ENCODE results near the gene KMO. TPM values are rescaled to one million over a fixed set of nuclear protein-coding genes. Genes with fewer than 3 reads are reported as not detected.

Gene KMO
- total and polyA plus RNA-seq, 2 experiments from 2014 or later, result 0.05 TPM; not detected in 1

DNA sequence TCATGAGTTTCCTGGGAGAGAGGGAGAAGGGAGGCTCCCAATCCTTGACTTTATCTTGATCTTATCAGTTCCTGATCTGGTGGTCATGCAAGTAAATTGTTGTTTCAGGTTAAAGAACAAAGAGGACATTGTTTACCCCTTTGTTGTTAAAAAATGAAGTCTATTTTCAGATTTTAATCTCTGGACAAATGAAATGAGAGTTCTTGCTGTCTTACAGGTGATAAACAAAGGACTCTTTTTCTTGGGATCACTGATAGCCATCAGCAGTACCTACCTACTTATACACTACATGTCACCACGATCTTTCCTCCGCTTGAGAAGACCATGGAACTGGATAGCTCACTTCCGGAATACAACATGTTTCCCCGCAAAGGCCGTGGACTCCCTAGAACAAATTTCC is 59.6 kb downstream of the KMO start:
- no peaks in the 10 kb centered on the region for H3K27me3 ChIP-seq (ENCODE audit: insufficient read depth)
- H3K4me1 Mint-ChIP-seq, result peaks cover 5% of the 10 kb centered on the region; the same call in 2 of the 3 replicates
- no peaks in the 10 kb centered on the region for H3K27me3 Mint-ChIP-seq (ENCODE audit: insufficient read depth, low read depth, poor library complexity)
- no peaks in the 10 kb centered on the region for H3K36me3 ChIP-seq (ENCODE audit: insufficient read depth)
- H3K27ac Mint-ChIP-seq, result no peak overlapping the region
- no peaks in the 10 kb centered on the region for H3F3A ChIP-seq (replicated peaks; ENCODE audit: low read depth)
- DNase-seq (ENCODE audit: low spot score) (no peak), ATAC-seq (no peak)
- H3K9me3 Mint-ChIP-seq, result no peaks in the 10 kb centered on the region
- no peak overlapping the region for H3K4me2 ChIP-seq
- H3K36me3 Mint-ChIP-seq (ENCODE audit: low read depth), result no peaks in the 10 kb centered on the region
- no peak overlapping the region for H3K4me3 Mint-ChIP-seq
- H3K27ac ChIP-seq (ENCODE audit: low read depth), result no peak overlapping the region
- H3K79me2 ChIP-seq (replicated peaks; ENCODE audit: insufficient read depth), result no peaks in the 10 kb centered on the region
- H3K9me2 ChIP-seq (ENCODE audit: insufficient read depth), result no peaks in the 10 kb centered on the region
- TF ChIP-seq, protein P1, sequence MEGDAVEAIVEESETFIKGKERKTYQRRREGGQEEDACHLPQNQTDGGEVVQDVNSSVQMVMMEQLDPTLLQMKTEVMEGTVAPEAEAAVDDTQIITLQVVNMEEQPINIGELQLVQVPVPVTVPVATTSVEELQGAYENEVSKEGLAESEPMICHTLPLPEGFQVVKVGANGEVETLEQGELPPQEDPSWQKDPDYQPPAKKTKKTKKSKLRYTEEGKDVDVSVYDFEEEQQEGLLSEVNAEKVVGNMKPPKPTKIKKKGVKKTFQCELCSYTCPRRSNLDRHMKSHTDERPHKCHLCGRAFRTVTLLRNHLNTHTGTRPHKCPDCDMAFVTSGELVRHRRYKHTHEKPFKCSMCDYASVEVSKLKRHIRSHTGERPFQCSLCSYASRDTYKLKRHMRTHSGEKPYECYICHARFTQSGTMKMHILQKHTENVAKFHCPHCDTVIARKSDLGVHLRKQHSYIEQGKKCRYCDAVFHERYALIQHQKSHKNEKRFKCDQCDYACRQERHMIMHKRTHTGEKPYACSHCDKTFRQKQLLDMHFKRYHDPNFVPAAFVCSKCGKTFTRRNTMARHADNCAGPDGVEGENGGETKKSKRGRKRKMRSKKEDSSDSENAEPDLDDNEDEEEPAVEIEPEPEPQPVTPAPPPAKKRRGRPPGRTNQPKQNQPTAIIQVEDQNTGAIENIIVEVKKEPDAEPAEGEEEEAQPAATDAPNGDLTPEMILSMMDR (conservative IDR thresholded peaks at IDR 0.05; ENCODE audit: low read depth in 2 of 2), result no peak
- TF ChIP-seq NANOG (IDR thresholded peaks at IDR 0.05; ENCODE audit: borderline replicate concordance) (no peak), ZNF331 (CRISPR knock-in tag; IDR thresholded peaks at IDR 0.05; ENCODE audit: low read depth) (no peak), POLR2AphosphoS5 (IDR thresholded peaks at IDR 0.05; ENCODE audit: low read depth) (no peak)
- TF ChIP-seq, protein P2, sequence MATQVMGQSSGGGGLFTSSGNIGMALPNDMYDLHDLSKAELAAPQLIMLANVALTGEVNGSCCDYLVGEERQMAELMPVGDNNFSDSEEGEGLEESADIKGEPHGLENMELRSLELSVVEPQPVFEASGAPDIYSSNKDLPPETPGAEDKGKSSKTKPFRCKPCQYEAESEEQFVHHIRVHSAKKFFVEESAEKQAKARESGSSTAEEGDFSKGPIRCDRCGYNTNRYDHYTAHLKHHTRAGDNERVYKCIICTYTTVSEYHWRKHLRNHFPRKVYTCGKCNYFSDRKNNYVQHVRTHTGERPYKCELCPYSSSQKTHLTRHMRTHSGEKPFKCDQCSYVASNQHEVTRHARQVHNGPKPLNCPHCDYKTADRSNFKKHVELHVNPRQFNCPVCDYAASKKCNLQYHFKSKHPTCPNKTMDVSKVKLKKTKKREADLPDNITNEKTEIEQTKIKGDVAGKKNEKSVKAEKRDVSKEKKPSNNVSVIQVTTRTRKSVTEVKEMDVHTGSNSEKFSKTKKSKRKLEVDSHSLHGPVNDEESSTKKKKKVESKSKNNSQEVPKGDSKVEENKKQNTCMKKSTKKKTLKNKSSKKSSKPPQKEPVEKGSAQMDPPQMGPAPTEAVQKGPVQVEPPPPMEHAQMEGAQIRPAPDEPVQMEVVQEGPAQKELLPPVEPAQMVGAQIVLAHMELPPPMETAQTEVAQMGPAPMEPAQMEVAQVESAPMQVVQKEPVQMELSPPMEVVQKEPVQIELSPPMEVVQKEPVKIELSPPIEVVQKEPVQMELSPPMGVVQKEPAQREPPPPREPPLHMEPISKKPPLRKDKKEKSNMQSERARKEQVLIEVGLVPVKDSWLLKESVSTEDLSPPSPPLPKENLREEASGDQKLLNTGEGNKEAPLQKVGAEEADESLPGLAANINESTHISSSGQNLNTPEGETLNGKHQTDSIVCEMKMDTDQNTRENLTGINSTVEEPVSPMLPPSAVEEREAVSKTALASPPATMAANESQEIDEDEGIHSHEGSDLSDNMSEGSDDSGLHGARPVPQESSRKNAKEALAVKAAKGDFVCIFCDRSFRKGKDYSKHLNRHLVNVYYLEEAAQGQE (IDR thresholded peaks at IDR 0.05; ENCODE audit: unreplicated experiment), result no peak
- H3K4me3 ChIP-seq, result no peak overlapping the region
- H3K4me1 ChIP-seq (ENCODE audit: insufficient read depth), result no peaks in the 10 kb centered on the region
- H4K20me1 ChIP-seq (replicated peaks; ENCODE audit: insufficient read depth), result no peaks in the 10 kb centered on the region
- no peak overlapping the region for H2AFZ ChIP-seq

DNA sequence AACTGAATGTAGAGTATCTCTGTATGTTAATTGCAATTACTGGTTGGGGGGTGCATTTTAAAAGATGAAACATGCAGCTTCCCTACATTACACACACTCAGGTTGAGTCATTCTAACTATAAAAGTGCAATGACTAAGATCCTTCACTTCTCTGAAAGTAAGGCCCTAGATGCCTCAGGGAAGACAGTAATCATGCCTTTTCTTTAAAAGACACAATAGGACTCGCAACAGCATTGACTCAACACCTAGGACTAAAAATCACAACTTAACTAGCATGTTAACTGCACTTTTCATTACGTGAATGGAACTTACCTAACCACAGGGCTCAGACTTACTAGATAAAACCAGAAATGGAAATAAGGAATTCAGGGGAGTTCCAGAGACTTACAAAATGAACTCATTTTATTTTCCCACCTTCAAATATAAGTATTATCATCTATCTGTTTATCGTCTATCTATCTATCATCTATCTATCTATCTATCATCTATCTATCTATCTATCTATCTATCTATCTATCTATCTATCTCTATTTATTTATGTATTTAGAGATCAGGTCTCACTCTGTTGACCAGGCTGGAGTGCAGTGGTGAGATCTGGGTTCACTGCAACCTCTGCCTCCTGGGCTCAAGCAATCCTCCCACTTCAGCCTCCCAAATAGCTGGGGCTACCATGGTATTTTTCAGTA is 60.2 kb downstream of the KMO start:
- H3K36me3 Mint-ChIP-seq (ENCODE audit: low read depth), result no peaks in the 10 kb centered on the region
- Histone ChIP-seq H4K20me1 (replicated peaks; ENCODE audit: insufficient read depth) (no peaks in the 10 kb centered on the region), H3F3A (replicated peaks; ENCODE audit: low read depth) (no peaks in the 10 kb centered on the region), H3K27ac (ENCODE audit: low read depth) (no peak overlapping the region), H3K79me2 (replicated peaks; ENCODE audit: insufficient read depth) (no peaks in the 10 kb centered on the region), H3K9me2 (ENCODE audit: insufficient read depth) (no peaks in the 10 kb centered on the region), H3K4me2 (no peak overlapping the region), H3K4me1 (ENCODE audit: insufficient read depth) (no peaks in the 10 kb centered on the region), H2AFZ (no peak overlapping the region), H3K4me3 (no peak overlapping the region), H3K36me3 (ENCODE audit: insufficient read depth) (no peaks in the 10 kb centered on the region), H3K27me3 (ENCODE audit: insufficient read depth) (no peaks in the 10 kb centered on the region)
- no peaks in the 10 kb centered on the region for H3K27me3 Mint-ChIP-seq (ENCODE audit: insufficient read depth, low read depth, poor library complexity)
- peaks cover 5% of the 10 kb centered on the region; the same call in 2 of the 3 replicates for H3K4me1 Mint-ChIP-seq
- H3K4me3 Mint-ChIP-seq, result no peak overlapping the region
- H3K9me3 Mint-ChIP-seq, result no peaks in the 10 kb centered on the region
- ATAC-seq (no peak), DNase-seq (ENCODE audit: low spot score) (no peak)
- no peak overlapping the region for H3K27ac Mint-ChIP-seq
- no peak for TF ChIP-seq ZNF114 (CRISPR knock-in tag; IDR thresholded peaks at IDR 0.05)
- no peak for TF ChIP-seq NANOG (IDR thresholded peaks at IDR 0.05; ENCODE audit: borderline replicate concordance)
- TF ChIP-seq, protein P1 (conservative IDR thresholded peaks at IDR 0.05; ENCODE audit: low read depth in 2 of 2), result no peak
- TF ChIP-seq, protein P3, sequence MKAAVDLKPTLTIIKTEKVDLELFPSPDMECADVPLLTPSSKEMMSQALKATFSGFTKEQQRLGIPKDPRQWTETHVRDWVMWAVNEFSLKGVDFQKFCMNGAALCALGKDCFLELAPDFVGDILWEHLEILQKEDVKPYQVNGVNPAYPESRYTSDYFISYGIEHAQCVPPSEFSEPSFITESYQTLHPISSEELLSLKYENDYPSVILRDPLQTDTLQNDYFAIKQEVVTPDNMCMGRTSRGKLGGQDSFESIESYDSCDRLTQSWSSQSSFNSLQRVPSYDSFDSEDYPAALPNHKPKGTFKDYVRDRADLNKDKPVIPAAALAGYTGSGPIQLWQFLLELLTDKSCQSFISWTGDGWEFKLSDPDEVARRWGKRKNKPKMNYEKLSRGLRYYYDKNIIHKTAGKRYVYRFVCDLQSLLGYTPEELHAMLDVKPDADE (IDR thresholded peaks at IDR 0.05), result no peak
- no peak for TF ChIP-seq EZH2 (IDR thresholded peaks at IDR 0.05; ENCODE audit: low read depth, unreplicated experiment)
- no peak for TF ChIP-seq ZNF331 (CRISPR knock-in tag; IDR thresholded peaks at IDR 0.05; ENCODE audit: low read depth)

All from GM23338 (cell line).